ENCODE measurements around the gene PDZD8.

Gene PDZD8

DNA sequence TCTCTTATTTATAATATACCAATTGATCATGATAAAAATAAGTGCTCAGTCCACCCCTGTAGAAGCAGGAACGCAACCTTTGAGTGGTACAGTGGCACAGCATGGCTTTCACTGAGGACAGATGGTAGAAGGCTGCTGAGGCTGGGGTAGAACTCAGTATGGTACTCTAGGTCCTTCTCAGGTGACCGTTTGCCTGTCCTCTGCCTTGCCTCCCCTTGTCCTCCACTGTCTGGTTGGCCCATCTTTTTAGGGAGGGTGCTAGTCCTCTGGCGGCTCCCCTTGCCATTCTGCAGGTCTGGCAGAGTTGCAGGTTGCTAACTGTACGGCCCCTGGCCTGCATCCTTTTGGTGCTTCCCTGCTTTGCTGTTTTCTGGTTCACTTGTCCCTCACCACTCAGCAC is 107.0 kb downstream of the PDZD8 start:
- TF ChIP-seq, protein P1, sequence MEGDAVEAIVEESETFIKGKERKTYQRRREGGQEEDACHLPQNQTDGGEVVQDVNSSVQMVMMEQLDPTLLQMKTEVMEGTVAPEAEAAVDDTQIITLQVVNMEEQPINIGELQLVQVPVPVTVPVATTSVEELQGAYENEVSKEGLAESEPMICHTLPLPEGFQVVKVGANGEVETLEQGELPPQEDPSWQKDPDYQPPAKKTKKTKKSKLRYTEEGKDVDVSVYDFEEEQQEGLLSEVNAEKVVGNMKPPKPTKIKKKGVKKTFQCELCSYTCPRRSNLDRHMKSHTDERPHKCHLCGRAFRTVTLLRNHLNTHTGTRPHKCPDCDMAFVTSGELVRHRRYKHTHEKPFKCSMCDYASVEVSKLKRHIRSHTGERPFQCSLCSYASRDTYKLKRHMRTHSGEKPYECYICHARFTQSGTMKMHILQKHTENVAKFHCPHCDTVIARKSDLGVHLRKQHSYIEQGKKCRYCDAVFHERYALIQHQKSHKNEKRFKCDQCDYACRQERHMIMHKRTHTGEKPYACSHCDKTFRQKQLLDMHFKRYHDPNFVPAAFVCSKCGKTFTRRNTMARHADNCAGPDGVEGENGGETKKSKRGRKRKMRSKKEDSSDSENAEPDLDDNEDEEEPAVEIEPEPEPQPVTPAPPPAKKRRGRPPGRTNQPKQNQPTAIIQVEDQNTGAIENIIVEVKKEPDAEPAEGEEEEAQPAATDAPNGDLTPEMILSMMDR (IDR thresholded peaks at IDR 0.05; ENCODE audit: control insufficient read depth, extremely low read depth, insufficient read depth) = no peak
- H3K4me3 ChIP-seq (ENCODE audit: low read depth, low read length) = no peak overlapping the region
- DNase-seq (ENCODE audit: low read depth) = no peak

DNA sequence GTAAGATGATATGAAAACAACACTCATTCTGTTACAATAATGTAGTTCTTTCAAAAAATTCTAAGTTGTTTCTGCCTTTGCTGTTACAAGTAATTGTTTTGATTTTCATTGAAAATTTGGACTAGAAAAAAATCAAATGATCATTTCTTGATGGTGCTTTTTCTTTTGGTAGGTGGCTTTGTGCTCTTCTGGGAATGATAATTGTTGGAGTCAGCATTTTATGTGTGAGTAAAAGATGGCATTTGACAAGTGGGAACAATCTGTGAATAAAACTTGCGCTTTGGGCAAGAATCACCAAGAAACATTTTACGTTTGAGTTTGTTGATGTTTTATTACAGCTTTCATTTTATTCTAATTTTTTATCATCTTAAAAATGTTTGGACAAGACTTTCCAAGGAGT is 108.4 kb downstream of the PDZD8 start:
- TF ChIP-seq, protein P1 (IDR thresholded peaks at IDR 0.05; ENCODE audit: control insufficient read depth, extremely low read depth, insufficient read depth) = no peak
- H3K4me3 ChIP-seq (ENCODE audit: low read depth, low read length) = no peak overlapping the region
- DNase-seq (ENCODE audit: low read depth) = no peak

DNA sequence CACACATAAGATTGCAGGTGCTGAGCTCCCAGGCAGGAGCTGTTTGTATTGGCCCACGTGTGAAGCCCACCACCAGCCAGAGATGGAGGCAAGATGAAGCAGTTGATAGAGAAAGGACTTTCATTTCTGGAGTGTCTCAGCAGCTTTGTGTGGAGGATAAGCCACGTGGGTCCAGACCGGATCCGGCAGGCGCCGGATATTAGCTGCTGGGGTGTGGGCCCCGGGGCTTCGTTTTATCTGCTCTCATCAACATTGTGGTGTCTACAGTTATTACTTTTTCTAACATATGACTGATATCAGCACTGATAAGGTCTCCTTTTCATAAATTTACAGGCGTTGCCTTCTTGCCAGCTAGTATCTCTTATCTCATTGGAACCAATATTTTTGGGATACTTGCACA is 108.8 kb downstream of the PDZD8 start:
- TF ChIP-seq, protein P1 (IDR thresholded peaks at IDR 0.05; ENCODE audit: control insufficient read depth, extremely low read depth, insufficient read depth) = no peak
- no peak overlapping the region for H3K4me3 ChIP-seq (ENCODE audit: low read depth, low read length)
- DNase-seq (ENCODE audit: low read depth) = no peak

DNA sequence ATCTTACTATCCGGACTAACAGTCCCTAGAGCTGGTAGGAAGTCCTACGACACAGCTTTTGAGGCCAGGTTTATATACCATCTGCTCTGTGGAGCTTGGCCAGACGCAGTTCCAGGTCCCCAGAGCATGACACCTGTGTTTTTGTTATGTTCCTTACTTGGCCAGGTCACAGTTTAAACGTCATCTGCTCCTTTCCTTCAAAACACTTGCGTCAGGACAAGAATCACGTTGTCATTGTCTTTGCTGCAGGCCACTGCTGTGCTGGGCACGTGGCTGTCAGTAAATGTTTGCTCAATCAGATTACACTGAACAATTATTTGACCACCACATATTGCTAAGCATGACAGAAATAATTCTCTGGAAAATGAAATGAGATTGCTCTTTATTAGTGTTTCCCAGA is 110.5 kb downstream of the PDZD8 start:
- H3K4me3 ChIP-seq (ENCODE audit: low read depth, low read length) = no peak overlapping the region
- peak; percentile 33 for DNase-seq (ENCODE audit: low read depth)
- TF ChIP-seq, protein P1 (IDR thresholded peaks at IDR 0.05; ENCODE audit: control insufficient read depth, extremely low read depth, insufficient read depth) = no peak

DNA sequence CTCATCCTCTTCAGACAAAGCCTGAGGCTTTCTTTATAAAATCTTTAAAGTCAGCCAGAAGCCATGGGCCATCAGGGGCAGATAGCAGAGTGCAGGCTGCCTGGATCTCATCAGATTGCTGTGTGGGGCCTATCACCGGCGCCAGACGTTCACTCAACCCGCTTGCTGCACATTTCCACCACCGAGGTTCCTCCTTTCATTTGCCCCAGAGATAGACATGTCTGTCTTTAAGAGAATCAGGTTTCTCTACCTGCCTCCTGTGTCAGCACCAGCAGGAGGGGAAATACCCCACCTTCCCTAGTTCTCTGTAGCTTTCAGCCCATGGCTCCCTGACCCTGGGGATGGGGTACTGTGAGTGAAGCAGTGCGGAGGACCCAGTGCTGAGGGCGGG is 112.3 kb downstream of the PDZD8 start:
- no peak overlapping the region for H3K4me3 ChIP-seq (ENCODE audit: low read depth, low read length)
- DNase-seq (ENCODE audit: low read depth) = no peak
- TF ChIP-seq, protein P1 (IDR thresholded peaks at IDR 0.05; ENCODE audit: control insufficient read depth, extremely low read depth, insufficient read depth) = no peak

DNA sequence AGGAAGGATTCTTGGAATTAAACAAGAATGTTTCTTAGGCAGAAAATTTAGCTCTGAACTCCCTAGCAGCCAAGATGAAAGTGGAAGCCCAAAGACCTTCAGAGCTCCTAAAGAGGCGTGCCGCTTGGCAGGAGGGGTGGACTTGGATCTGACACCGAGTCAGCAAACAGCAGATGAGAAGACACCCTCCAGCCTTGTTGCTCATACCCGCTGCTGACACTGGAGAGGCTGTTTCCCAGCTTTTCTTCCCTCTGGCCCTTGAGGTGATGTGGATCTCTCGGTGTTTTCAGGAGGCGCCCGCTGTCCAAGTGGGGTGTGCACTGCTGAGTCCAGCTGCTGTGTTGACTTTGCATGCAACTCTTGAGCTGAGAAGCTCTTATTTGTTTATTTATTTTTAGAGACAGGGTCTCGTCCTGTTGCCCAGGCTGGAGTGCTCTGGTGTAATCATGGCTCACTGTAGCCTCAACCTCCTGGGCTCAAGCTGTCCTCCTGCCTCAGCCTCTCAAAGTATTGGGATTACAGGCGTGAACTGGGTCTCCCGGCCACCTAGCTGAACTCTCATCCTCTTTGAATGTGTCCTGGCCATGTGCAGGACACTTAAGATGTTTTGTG is 112.8 kb downstream of the PDZD8 start:
- TF ChIP-seq, protein P1 (IDR thresholded peaks at IDR 0.05; ENCODE audit: control insufficient read depth, extremely low read depth, insufficient read depth) = no peak
- no peak overlapping the region for H3K4me3 ChIP-seq (ENCODE audit: low read depth, low read length)
- no peak for DNase-seq (ENCODE audit: low read depth)

DNA sequence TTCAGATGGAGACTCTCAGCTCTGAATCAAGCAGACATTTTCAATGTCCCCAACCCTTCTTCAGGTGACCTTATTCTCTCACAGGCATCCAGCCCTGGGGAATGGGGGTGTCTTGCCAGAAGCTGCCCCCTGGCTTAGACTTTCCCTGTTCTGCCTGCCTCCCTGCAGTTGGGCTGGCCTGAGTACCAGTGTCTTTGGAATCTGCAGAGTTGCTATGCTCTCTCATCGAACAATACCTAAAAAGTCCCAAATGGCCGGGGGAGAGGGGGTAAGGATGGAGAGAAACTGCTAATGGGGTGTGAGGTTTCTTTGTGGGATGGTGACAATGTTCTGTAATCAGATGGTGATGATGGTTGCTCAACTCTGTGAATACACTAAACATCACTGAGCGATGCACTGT is 113.7 kb downstream of the PDZD8 start:
- TF ChIP-seq, protein P1 (IDR thresholded peaks at IDR 0.05; ENCODE audit: control insufficient read depth, extremely low read depth, insufficient read depth) = no peak
- H3K4me3 ChIP-seq (ENCODE audit: low read depth, low read length) = no peak overlapping the region
- DNase-seq (ENCODE audit: low read depth) = no peak
